Neural progenitor cell (in vitro differentiated cells): ENCODE results near the gene CADM1. TPM values are rescaled to one million over a fixed set of nuclear protein-coding genes. Genes with fewer than 3 reads are reported as not detected.

Source experiments
- DNase-seq: peaks from one replicate; pipeline ENCODE4 v3.0.0-alpha.2; 2016; ENCODE audit warnings: low spot score
- H2AFZ ChIP-seq: fragments of 200-600 bp; sonication (generic); replicated peaks from 2 replicates; pipeline ENCODE4 v1.6.1; 2016; ENCODE audit warnings: antibody characterized with exemption
- H3F3A ChIP-seq: fragments of 200-600 bp; sonication (generic); 2 replicates; pipeline ENCODE4 v1.6.1; 2016; ENCODE audit warnings: antibody characterized with exemption, low read depth
- H3K27ac ChIP-seq: fragments of 200-600 bp; sonication (generic); 2 replicates; pipeline ENCODE4 v1.5.1; 2016; ENCODE audit warnings: mild to moderate bottlenecking
- H3K27me3 ChIP-seq: fragments of 200-600 bp; sonication (generic); 2 replicates; pipeline ENCODE4 v1.6.1; 2016; ENCODE audit warnings: mild to moderate bottlenecking, moderate library complexity
- H3K36me3 ChIP-seq: fragments of 200-600 bp; sonication (generic); 2 replicates; pipeline ENCODE4 v1.5.1; 2016
- H3K4me1 ChIP-seq: fragments of 200-600 bp; sonication (generic); 2 replicates; pipeline ENCODE4 v1.6.1; 2016; ENCODE audit warnings: mixed run types
- H3K4me2 ChIP-seq: fragments of 200-600 bp; sonication (generic); 2 replicates; pipeline ENCODE4 v1.6.1; 2016
- H3K4me3 ChIP-seq: fragments of 200-600 bp; sonication (generic); 2 replicates; pipeline ENCODE4 v1.5.1; 2016
- H3K79me2 ChIP-seq: fragments of 200-600 bp; sonication (generic); 2 replicates; pipeline ENCODE4 v1.6.1; 2016; ENCODE audit warnings: low read depth
- H3K9ac ChIP-seq: fragments of 200-600 bp; sonication (generic); 2 replicates; pipeline ENCODE4 v1.6.1; 2016
- H3K9me3 ChIP-seq: fragments of 200-600 bp; sonication (generic); 2 replicates; pipeline ENCODE4 v1.5.1; 2016; ENCODE audit warnings: low read depth
- H4K20me1 ChIP-seq: fragments of 200-600 bp; sonication (generic); 2 replicates; pipeline ENCODE4 v1.6.1; 2016; ENCODE audit warnings: low read depth
- H3K27ac Mint-ChIP-seq: 3 replicates; pipeline ENCODE4 v1.8.0; 2021; ENCODE audit warnings: mixed read lengths
- H3K27me3 Mint-ChIP-seq: 2 replicates; pipeline ENCODE4 v1.8.0; 2022; ENCODE audit warnings: low read depth, mild to moderate bottlenecking, inconsistent platforms, moderate library complexity, mixed read lengths; ENCODE audit not compliant: insufficient read depth
- H3K36me3 Mint-ChIP-seq: 3 replicates; pipeline ENCODE4 v1.8.0; 2021; ENCODE audit warnings: mixed read lengths
- H3K4me1 Mint-ChIP-seq: 3 replicates; pipeline ENCODE4 v1.8.0; 2021; ENCODE audit warnings: mixed read lengths
- H3K4me3 Mint-ChIP-seq: 3 replicates; pipeline ENCODE4 v1.8.0; 2021; ENCODE audit warnings: mild to moderate bottlenecking, moderate library complexity, mixed read lengths
- H3K9me3 Mint-ChIP-seq: 3 replicates; pipeline ENCODE4 v1.8.0; 2020; ENCODE audit warnings: mixed read lengths
- CTCF ChIP-seq: fragments of 200-600 bp; sonication (generic); IDR thresholded peaks from 2 replicates; pipeline ENCODE4 v1.5.1; 2017; ENCODE audit warnings: antibody characterized with exemption, mild to moderate bottlenecking
- EZH2 ChIP-seq: fragments of 200-600 bp; sonication (generic); IDR thresholded peaks from 2 replicates; pipeline ENCODE4 v1.6.1; 2017; ENCODE audit warnings: antibody characterized with exemption, mild to moderate bottlenecking, moderate library complexity
- EZH2phosphoT487 ChIP-seq: fragments of 200-600 bp; sonication (generic); IDR thresholded peaks from 2 replicates; pipeline ENCODE4 v1.6.1; 2017; ENCODE audit warnings: antibody characterized with exemption
- total RNA-seq: library from RNA; depleted of rRNA; stranded (reverse); fragments of >200 nt; gene quantifications from 2 replicates; pipeline ENCODE4 v1.2.3, GENCODE V29; 2015; ENCODE audit warnings: low replicate concordance

The CADM1 gene
- total RNA-seq, 1 donor from 2014 or later = 123 TPM

GRCh38 chr11:115147243-115147807, 356.9 kb downstream of the CADM1 start:
- no peak for TF ChIP-seq EZH2phosphoT487
- no peak for TF ChIP-seq CTCF
- no peak for TF ChIP-seq EZH2
- Histone ChIP-seq H2AFZ (no peak overlapping the region), H3K4me3 (no peak overlapping the region), H3K27me3 (no peaks in the 10 kb centered on the region), H4K20me1 (no peaks in the 10 kb centered on the region), H3K79me2 (no peaks in the 10 kb centered on the region), H3K27ac (no peak overlapping the region), H3F3A (no peaks in the 10 kb centered on the region), H3K36me3 (no peaks in the 10 kb centered on the region), H3K4me1 (no peaks in the 10 kb centered on the region), H3K9ac (no peak overlapping the region), H3K4me2 (no peak overlapping the region), H3K9me3 (no peaks in the 10 kb centered on the region)
- Mint-ChIP-seq H3K9me3 (no peaks in the 10 kb centered on the region), H3K36me3 (no peaks in the 10 kb centered on the region), H3K4me1 (no peaks in the 10 kb centered on the region), H3K27ac (no peak overlapping the region), H3K27me3 (peaks cover 4% of the 10 kb centered on the region), H3K4me3 (no peak overlapping the region)
- DNase-seq = no peak

GRCh38 chr11:115146425-115146824, 357.8 kb downstream of the CADM1 start:
- Mint-ChIP-seq H3K27me3 (peaks cover 4% of the 10 kb centered on the region), H3K4me1 (no peaks in the 10 kb centered on the region), H3K36me3 (no peaks in the 10 kb centered on the region), H3K9me3 (no peaks in the 10 kb centered on the region), H3K27ac (no peak overlapping the region), H3K4me3 (no peak overlapping the region)
- Histone ChIP-seq H3K4me2 (no peak overlapping the region), H3K9ac (no peak overlapping the region), H3K9me3 (no peaks in the 10 kb centered on the region), H3K27me3 (no peaks in the 10 kb centered on the region), H3K79me2 (no peaks in the 10 kb centered on the region), H3K36me3 (no peaks in the 10 kb centered on the region), H4K20me1 (no peaks in the 10 kb centered on the region), H2AFZ (no peak overlapping the region), H3K27ac (no peak overlapping the region), H3K4me1 (no peaks in the 10 kb centered on the region), H3K4me3 (no peak overlapping the region), H3F3A (no peaks in the 10 kb centered on the region)
- DNase-seq = no peak
- TF ChIP-seq CTCF (no peak), EZH2 (no peak)

GRCh38 chr11:115145324-115145723, 358.9 kb downstream of the CADM1 start:
- no peaks in the 10 kb centered on the region for H3K27me3 ChIP-seq
- H3K27ac ChIP-seq = no peak overlapping the region
- no peak overlapping the region for H3K4me3 Mint-ChIP-seq
- H2AFZ ChIP-seq = no peak overlapping the region
- no peaks in the 10 kb centered on the region for H4K20me1 ChIP-seq
- peaks cover 4% of the 10 kb centered on the region for H3K27me3 Mint-ChIP-seq
- TF ChIP-seq EZH2 (no peak), EZH2phosphoT487 (no peak), CTCF (no peak)
- no peak overlapping the region for H3K27ac Mint-ChIP-seq
- no peaks in the 10 kb centered on the region for H3K36me3 ChIP-seq
- no peak overlapping the region for H3K4me2 ChIP-seq
- no peak overlapping the region for H3K9ac ChIP-seq
- no peaks in the 10 kb centered on the region for H3K9me3 ChIP-seq
- no peaks in the 10 kb centered on the region for H3K36me3 Mint-ChIP-seq
- no peak for DNase-seq
- H3F3A ChIP-seq = no peaks in the 10 kb centered on the region
- peaks cover 1% of the 10 kb centered on the region for H3K4me1 Mint-ChIP-seq
- H3K4me1 ChIP-seq = peaks cover 4% of the 10 kb centered on the region
- no peaks in the 10 kb centered on the region for H3K79me2 ChIP-seq
- no peak overlapping the region for H3K4me3 ChIP-seq
- H3K9me3 Mint-ChIP-seq = no peaks in the 10 kb centered on the region
